A204.1 (cell line): ENCODE data around the gene GPR161.

Source experiments
- FAIRE-seq: peaks from 2 replicates; lab custom pipeline; 2012; peaks lifted over from hg19 to GRCh38; lab: Jason Lieb, UNC

The GPR161 gene

DNA sequence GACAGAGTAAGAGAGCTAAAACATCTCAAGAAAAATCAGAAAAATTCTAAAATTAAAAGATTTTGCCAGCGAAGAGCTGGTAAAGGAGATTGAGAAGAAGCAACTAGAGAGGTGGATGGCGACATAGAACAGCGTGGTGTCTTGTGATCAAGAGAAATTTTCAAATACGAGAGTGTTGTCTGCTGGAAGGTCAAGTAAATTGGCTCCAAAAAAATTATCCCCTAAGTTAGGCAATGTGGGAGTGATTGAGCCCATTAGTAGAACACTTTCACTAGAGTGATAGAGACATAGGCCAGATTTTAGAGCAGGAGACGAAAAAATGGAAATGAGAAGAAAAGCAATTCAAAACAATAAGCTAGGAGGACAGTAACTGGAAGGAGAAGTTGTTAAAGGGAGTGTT lies 105.5 kb downstream of the GPR161 start:
- FAIRE-seq: no peak
